ENCODE measurements around the gene PSPN.

The PSPN gene

GRCh38 chr19:6375411-6376010 lies at the start of gene PSPN:
PSPN (minus strand) TSS chr19:6375933; CDS start chr19:6375849, 84 bp downstream.
- DNase-seq (ENCODE audit: low read depth), result no peak

- peak; percentile 99 for DNase-seq (ENCODE audit: low read depth)
These were observed 49.4 kb upstream of the PSPN start for GRCh38 chr19:6424939-6425731.

- peak; percentile 16 for DNase-seq (ENCODE audit: low read depth)
These were observed 48.6 kb upstream of the PSPN start, which contains the start of gene KHSRP for GRCh38 chr19:6424195-6424938. KHSRP (minus strand) TSS chr19:6424811; CDS start chr19:6424701, 110 bp downstream.

- DNase-seq (ENCODE audit: low read depth), result no peak
These were observed 47.9 kb upstream of the PSPN start for GRCh38 chr19:6423499-6424194.

GRCh38 chr19:6421075-6422014 lies 45.6 kb upstream of the PSPN start:
- no peak for DNase-seq (ENCODE audit: low read depth)

- DNase-seq (ENCODE audit: low read depth), result no peak
These were observed 42.8 kb upstream of the PSPN start for GRCh38 chr19:6418562-6418932.

GRCh38 chr19:6417713-6418561 lies 42.2 kb upstream of the PSPN start:
- no peak for DNase-seq (ENCODE audit: low read depth)

- DNase-seq (ENCODE audit: low read depth), result no peak
These were observed 41.1 kb upstream of the PSPN start for GRCh38 chr19:6416658-6417405.

- no peak for DNase-seq (ENCODE audit: low read depth)
These were observed 40.0 kb upstream of the PSPN start for GRCh38 chr19:6415591-6416190.

GRCh38 chr19:6414793-6415590 lies 39.3 kb upstream of the PSPN start:
- DNase-seq (ENCODE audit: low read depth), result no peak

GRCh38 chr19:6413721-6414643 lies 38.2 kb upstream of the PSPN start:
- DNase-seq (ENCODE audit: low read depth), result no peak

- DNase-seq (ENCODE audit: low read depth), result no peak
These were observed 37.6 kb upstream of the PSPN start for GRCh38 chr19:6413291-6413690.

GRCh38 chr19:6412447-6413091 lies 36.8 kb upstream of the PSPN start:
- no peak for DNase-seq (ENCODE audit: low read depth)

- no peak for DNase-seq (ENCODE audit: low read depth)
These were observed 36.3 kb upstream of the PSPN start for GRCh38 chr19:6412061-6412446.

GRCh38 chr19:6409346-6409745 lies 33.6 kb upstream of the PSPN start:
- DNase-seq (ENCODE audit: low read depth), result no peak

GRCh38 chr19:6406401-6406800 lies 30.7 kb upstream of the PSPN start:
- no peak for DNase-seq (ENCODE audit: low read depth)
